Retinal pigment epithelial cell (primary cell): ENCODE measurements around the gene NATD1.

Experiments
- DNase-seq: peaks from one replicate; pipeline ENCODE4 v3.0.0-alpha.2; 2010; ENCODE audit warnings: low read depth
- H3K4me3 ChIP-seq: 2 replicates; pipeline ENCODE4 v1.5.1; 2011; ENCODE audit warnings: mild to moderate bottlenecking, low read length, control low read depth, moderate library complexity
- CTCF ChIP-seq: conservative IDR thresholded peaks from 2 replicates; pipeline ENCODE4 v1.5.1; 2011; ENCODE audit warnings: low read depth, low read length, control low read depth, inconsistent platforms

The NATD1 gene

DNA sequence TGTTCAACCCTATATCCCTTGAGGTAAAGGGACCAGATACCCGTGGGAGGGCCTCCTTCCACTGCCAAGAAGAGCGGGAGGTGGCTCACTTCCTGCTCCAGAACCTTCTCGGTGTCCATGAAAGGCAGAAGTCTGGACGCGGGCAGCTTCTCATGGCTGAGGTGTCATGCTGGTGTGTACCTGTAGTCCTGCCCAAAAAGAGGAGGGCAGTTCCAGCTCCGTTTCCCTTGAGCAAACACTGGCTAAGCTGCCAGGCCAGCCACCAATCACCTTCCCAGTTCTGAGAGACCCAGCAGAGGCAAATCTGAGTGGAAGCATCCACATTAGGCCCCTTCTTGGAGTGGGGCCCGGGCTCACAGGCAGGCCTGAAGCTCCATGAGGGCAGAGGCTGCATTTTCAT is 44.9 kb downstream of the NATD1 start:
- DNase-seq = no peak
- H3K4me3 ChIP-seq = no peak overlapping the region
- TF ChIP-seq CTCF = no peak

DNA sequence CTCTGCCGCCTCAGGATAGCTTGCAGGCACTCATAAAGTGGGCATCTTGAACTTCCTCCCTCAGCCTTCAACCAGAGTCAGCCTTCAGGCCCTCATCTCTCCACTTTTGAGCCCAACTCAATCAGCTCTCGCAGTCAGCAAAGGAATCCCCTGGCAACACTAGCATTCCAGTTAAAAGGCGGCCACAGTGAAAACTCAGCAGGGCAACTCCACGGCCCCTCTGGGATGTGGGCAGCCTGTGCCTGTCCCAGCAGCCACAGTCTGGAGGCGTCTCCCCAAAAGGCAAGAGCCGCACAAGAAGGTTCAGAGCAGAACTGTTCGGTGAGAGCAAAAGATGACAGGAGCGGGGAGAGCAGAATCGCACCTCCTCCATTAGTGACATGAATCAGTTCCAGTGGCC is 48.3 kb downstream of the NATD1 start:
- TF ChIP-seq CTCF = no peak
- no peak overlapping the region for H3K4me3 ChIP-seq

DNA sequence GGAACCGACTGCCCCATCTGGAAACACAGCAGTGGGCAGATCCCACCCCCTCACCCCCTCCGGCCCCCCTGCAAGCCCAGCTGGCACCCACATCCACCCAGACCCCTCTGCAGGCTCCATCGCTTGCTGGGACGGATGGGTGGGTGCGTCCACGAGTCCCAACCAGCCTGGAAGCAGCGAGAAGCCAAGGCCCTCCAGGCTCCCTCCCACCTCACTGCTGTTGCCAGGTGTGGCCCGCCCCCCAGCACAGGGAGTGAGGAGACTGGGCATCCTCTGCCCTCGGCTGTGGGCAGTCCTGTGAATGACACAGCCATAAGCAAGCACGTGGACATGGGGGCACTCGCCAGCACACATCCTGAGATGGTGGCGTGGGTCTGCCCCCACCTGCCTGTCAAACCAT is 50.7 kb downstream of the NATD1 start:
- no peak for DNase-seq
- no peak for TF ChIP-seq CTCF
- H3K4me3 ChIP-seq = no peak overlapping the region

More for the DNA sequence above, 48.3 kb downstream of the NATD1 start:
- no peak for DNase-seq

- no peak for TF ChIP-seq CTCF
- DNase-seq = no peak
- H3K4me3 ChIP-seq = no peak overlapping the region
Observed at GRCh38 chr17:21201874-21202273, 51.3 kb downstream of the NATD1 start.

GRCh38 chr17:21201298-21201595 is 52.0 kb downstream of the NATD1 start:
- DNase-seq = no peak
- H3K4me3 ChIP-seq = no peak overlapping the region
- no peak for TF ChIP-seq CTCF

- H3K4me3 ChIP-seq = no peak overlapping the region
- no peak for DNase-seq
- TF ChIP-seq CTCF = no peak
Observed at GRCh38 chr17:21200590-21201297, 52.5 kb downstream of the NATD1 start.

DNA sequence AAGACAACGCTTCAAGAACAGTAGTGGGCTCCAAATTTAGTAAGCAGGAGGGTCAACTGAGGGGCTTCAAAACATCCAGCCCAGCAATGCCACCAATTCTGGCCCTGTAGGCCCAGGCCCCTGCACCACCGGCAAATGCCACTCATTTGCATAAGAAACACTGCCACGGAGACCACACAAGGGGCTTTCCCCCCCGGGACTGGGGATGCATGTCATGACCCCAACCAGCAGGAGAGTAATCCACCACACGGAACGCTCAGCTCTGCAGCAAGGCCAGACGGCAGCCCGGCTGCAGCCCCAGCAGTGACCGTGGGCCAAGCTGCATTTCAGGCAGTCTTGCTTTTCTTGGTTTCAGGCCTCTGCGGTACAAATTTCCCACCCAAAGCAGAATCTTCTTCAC is 53.4 kb downstream of the NATD1 start:
- TF ChIP-seq CTCF = no peak

More for the DNA sequence above, 53.4 kb downstream of the NATD1 start:
- no peak for DNase-seq
- no peak overlapping the region for H3K4me3 ChIP-seq
